ENCODE data around the gene IL6R. TPM values are rescaled to one million over a fixed set of nuclear protein-coding genes. Genes with fewer than 3 reads are reported as not detected.

The IL6R gene
- total RNA-seq, 1 experiment from 2014 or later = 4.9 TPM

DNA sequence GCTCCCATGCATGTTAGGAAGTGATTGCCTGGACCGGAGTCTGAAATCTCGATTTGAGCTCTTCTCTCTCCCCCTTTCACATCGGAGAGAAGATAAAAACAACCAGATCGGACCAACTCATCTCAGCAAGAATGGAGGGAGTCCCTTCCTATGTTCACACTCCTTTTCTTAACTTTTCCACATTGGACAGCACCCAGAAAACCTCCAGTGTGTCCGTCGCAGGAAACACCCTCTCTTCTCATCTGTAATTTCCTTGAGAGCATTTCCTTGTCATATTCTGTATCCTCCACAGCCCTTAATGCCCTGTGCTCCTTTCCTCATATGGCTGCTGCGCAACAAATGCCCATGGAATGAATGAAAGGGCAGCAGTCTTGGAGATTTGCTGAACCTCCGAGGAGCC lies 95.4 kb downstream of the IL6R start:
- ChIA-PET CTCF (no interaction called here), POLR2A (no interaction called here)
- BruUV-seq (replicated peaks) = no TSS peak
- no peak for DNase-seq
- intact Hi-C loops (cut with micrococcal nuclease; ENCODE audit: unreplicated experiment) = no loop called here
- H3K27ac Mint-ChIP-seq (ENCODE audit: unreplicated experiment) = no peak overlapping the region
- peaks cover 6% of the 10 kb centered on the region for H3K36me3 Mint-ChIP-seq (ENCODE audit: insufficient read depth, unreplicated experiment)
- H3K36me3 ChIP-seq (ENCODE audit: control insufficient read depth, insufficient read depth, low read length) = no peaks in the 10 kb centered on the region
- peaks cover 22% of the 10 kb centered on the region for H3K27me3 Mint-ChIP-seq (ENCODE audit: insufficient read depth, unreplicated experiment)
- TF ChIP-seq CTCF (IDR thresholded peaks at IDR 0.05; ENCODE audit: insufficient read depth in 1 of 2, low read depth in 1 of 2, low read length in 1 of 2, severe bottlenecking in 1 of 2, unreplicated experiment in 1 of 2) = no peak
- H3K9me3 ChIP-seq = peaks cover 3% of the 10 kb centered on the region; the same call in 1 of the 2 replicates
- H3K4me3 ChIP-seq (ENCODE audit: low read depth, low read length) = no peak overlapping the region
- peaks cover 4% of the 10 kb centered on the region; the same call in 1 of the 2 replicates for H3K27me3 ChIP-seq (replicated peaks; ENCODE audit: control insufficient read depth, insufficient read depth, low read length)
- 0 out of 2 replicates have a peak, but pooled peaks cover 13% of the 10 kb centered on the region for H3K4me1 ChIP-seq
- peaks cover 7% of the 10 kb centered on the region for H3K4me1 Mint-ChIP-seq (ENCODE audit: low read depth, unreplicated experiment)
- no peak overlapping the region for H3K4me3 Mint-ChIP-seq (ENCODE audit: unreplicated experiment)
- no peaks in the 10 kb centered on the region for H3K9me3 Mint-ChIP-seq (ENCODE audit: unreplicated experiment)

DNA sequence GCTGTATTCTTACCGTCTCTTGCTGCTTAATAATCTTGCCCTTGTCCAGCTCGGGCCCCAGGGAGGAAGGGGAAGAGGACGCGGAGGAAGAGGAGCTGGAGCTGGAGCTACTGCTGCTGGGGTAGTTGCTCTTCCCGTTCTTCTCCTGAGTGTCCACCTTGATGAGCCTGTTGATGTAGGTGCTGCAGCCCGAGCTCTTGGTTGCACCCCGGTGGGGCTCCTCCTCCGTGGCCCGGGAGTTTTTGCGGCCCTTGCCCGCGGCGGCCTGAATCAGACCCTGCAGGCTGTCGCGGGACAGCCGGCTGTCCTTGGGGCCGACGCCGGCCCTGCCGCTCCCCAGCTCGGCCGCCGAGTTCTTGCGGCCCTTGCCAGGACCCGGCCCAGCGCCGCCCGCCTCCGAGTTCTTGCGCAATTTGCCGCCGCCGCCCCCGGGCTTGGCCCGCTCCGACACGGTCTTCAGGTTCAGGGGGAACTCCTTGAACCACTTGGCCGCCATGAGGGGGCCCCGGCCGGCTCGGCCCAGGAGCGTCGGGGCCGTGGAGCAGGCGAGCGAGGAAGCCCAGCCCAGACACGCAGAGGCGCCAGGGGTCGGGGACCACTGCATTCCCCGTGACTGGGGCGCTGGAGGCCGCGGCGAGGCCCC lies 96.4 kb downstream of the IL6R start:
- CTCF ChIA-PET = interaction anchor here (0.5 kb wide), 1 partner anchor 589 kb away, joined by 5 read pairs; no protein-coding TSS in a partner anchor
- no peak for TF ChIP-seq CTCF (IDR thresholded peaks at IDR 0.05; ENCODE audit: insufficient read depth in 1 of 2, low read depth in 1 of 2, low read length in 1 of 2, severe bottlenecking in 1 of 2, unreplicated experiment in 1 of 2)

GRCh38 chr1:154502066-154502743 lies 97.1 kb downstream of the IL6R start, which contains the start of the genes SHE and TDRD10:
SHE (minus strand) TSS chr1:154502412; CDS start chr1:154502026, 386 bp downstream.
TDRD10 (plus strand) TSS chr1:154502219; CDS start chr1:154506904, 4,685 bp downstream.
- Histone ChIP-seq H3K36me3 (ENCODE audit: control insufficient read depth, insufficient read depth, low read length) (no peaks in the 10 kb centered on the region), H3K4me3 (ENCODE audit: low read depth, low read length) (peak within 1 kb of the TSS; percentile 34), H3K4me1 (0 out of 2 replicates have a peak, but pooled peaks cover 8% of the 10 kb centered on the region), H3K9me3 (peaks cover 3% of the 10 kb centered on the region; the same call in 1 of the 2 replicates), H3K27me3 (replicated peaks; ENCODE audit: control insufficient read depth, insufficient read depth, low read length) (peaks cover 4% of the 10 kb centered on the region; the same call in 1 of the 2 replicates)
- no TSS peak for BruUV-seq (replicated peaks)
- Mint-ChIP-seq H3K27me3 (ENCODE audit: insufficient read depth, unreplicated experiment) (peaks cover 22% of the 10 kb centered on the region), H3K4me1 (ENCODE audit: low read depth, unreplicated experiment) (peaks cover under 1% of the 10 kb centered on the region), H3K4me3 (ENCODE audit: unreplicated experiment) (peak within 1 kb of the TSS; percentile 72), H3K9me3 (ENCODE audit: unreplicated experiment) (no peaks in the 10 kb centered on the region), H3K27ac (ENCODE audit: unreplicated experiment) (no peak within 1 kb of the TSS), H3K36me3 (ENCODE audit: insufficient read depth, unreplicated experiment) (no peaks in the 10 kb centered on the region)
- DNase-seq = no peak
- POLR2A ChIA-PET = no interaction called here
- CTCF ChIA-PET = interaction anchor here (0.5 to 0.8 kb wide), 2 partner anchors 21 to 588 kb away, joined by 3 to 5 read pairs; no protein-coding TSS in a partner anchor
- intact Hi-C loops (cut with micrococcal nuclease; ENCODE audit: unreplicated experiment) = no loop called here
- TF ChIP-seq CTCF (IDR thresholded peaks at IDR 0.05; ENCODE audit: insufficient read depth in 1 of 2, low read depth in 1 of 2, low read length in 1 of 2, severe bottlenecking in 1 of 2, unreplicated experiment in 1 of 2) = no peak

More for the DNA sequence above, 96.4 kb downstream of the IL6R start:
- peaks cover 22% of the 10 kb centered on the region for H3K27me3 Mint-ChIP-seq (ENCODE audit: insufficient read depth, unreplicated experiment)
- H3K27ac Mint-ChIP-seq (ENCODE audit: unreplicated experiment) = no peak overlapping the region
- peaks cover 7% of the 10 kb centered on the region for H3K4me1 Mint-ChIP-seq (ENCODE audit: low read depth, unreplicated experiment)
- intact Hi-C loops (cut with micrococcal nuclease; ENCODE audit: unreplicated experiment) = no loop called here
- Histone ChIP-seq H3K4me3 (ENCODE audit: low read depth, low read length) (peak overlapping the region; percentile 34), H3K36me3 (ENCODE audit: control insufficient read depth, insufficient read depth, low read length) (no peaks in the 10 kb centered on the region), H3K4me1 (0 out of 2 replicates have a peak, but pooled peaks cover 13% of the 10 kb centered on the region), H3K9me3 (peaks cover 3% of the 10 kb centered on the region; the same call in 1 of the 2 replicates), H3K27me3 (replicated peaks; ENCODE audit: control insufficient read depth, insufficient read depth, low read length) (peaks cover 4% of the 10 kb centered on the region; the same call in 1 of the 2 replicates)
- H3K9me3 Mint-ChIP-seq (ENCODE audit: unreplicated experiment) = no peaks in the 10 kb centered on the region
- no TSS peak for BruUV-seq (replicated peaks)
- DNase-seq = peak in 1 of 2 experiments; percentile 31
- H3K4me3 Mint-ChIP-seq (ENCODE audit: unreplicated experiment) = peak overlapping the region; percentile 72
- POLR2A ChIA-PET = no interaction called here
- H3K36me3 Mint-ChIP-seq (ENCODE audit: insufficient read depth, unreplicated experiment) = peaks cover 6% of the 10 kb centered on the region
